DMS153 (cell line): ENCODE results near the gene COL9A3.

Experiments
- DNase-seq: peaks from one replicate; lab custom pipeline; 2025; lab: John Stamatoyannopoulos, UW

COL9A3 gene

GRCh38 chr20:62796699-62797491, 20.0 kb upstream of the COL9A3 start:
- DNase-seq: no peak

- no peak for DNase-seq
Measured at GRCh38 chr20:62797671-62798532, 18.9 kb upstream of the COL9A3 start.

- no peak for DNase-seq
Measured at GRCh38 chr20:62799036-62799435, 17.8 kb upstream of the COL9A3 start.

GRCh38 chr20:62799459-62799858, 17.4 kb upstream of the COL9A3 start:
- DNase-seq: no peak

- DNase-seq: no peak
Measured at GRCh38 chr20:62799873-62800272, 17.0 kb upstream of the COL9A3 start.

- DNase-seq: no peak
Measured at GRCh38 chr20:62800314-62801259, 16.3 kb upstream of the COL9A3 start.

GRCh38 chr20:62801284-62802010, 15.4 kb upstream of the COL9A3 start:
- DNase-seq: no peak

- DNase-seq: no peak
Measured at GRCh38 chr20:62802026-62802712, 14.7 kb upstream of the COL9A3 start.

- DNase-seq: no peak
Measured at GRCh38 chr20:62804021-62804626, 12.7 kb upstream of the COL9A3 start.

GRCh38 chr20:62804627-62805154, 12.2 kb upstream of the COL9A3 start, which contains the start of gene OGFR:
Gene OGFR (plus strand): TSS chr20:62804835. CDS start chr20:62804860, 25 bp downstream.
- no peak for DNase-seq

GRCh38 chr20:62805155-62805710, 11.6 kb upstream of the COL9A3 start:
- DNase-seq: no peak

GRCh38 chr20:62805711-62806382, 11.0 kb upstream of the COL9A3 start:
- no peak for DNase-seq

GRCh38 chr20:62806383-62807050, 10.3 kb upstream of the COL9A3 start:
- DNase-seq: no peak

- DNase-seq: no peak
Measured at GRCh38 chr20:62807444-62808210, 9.2 kb upstream of the COL9A3 start.

GRCh38 chr20:62808211-62808865, 8.5 kb upstream of the COL9A3 start:
- DNase-seq: no peak

- DNase-seq: no peak
Measured at GRCh38 chr20:62809530-62810428, 7.1 kb upstream of the COL9A3 start.
